ENCODE data around the gene ZNF674. TPM values are rescaled to one million over a fixed set of nuclear protein-coding genes. Genes with fewer than 3 reads are reported as not detected.

The ZNF674 gene
- total and polyA plus RNA-seq, 2 of the 4 experiments (the other 2 are of a cell fraction): 2.2 to 13.4 TPM

GRCh38 chrX:46463682-46464081, 81.5 kb downstream of the ZNF674 start:
- ATAC-seq (ENCODE audit: low read depth) (no peak), DNase-seq (no peak)
- Histone ChIP-seq H2BK15ac (ENCODE audit: low read depth, low read length) (no peak overlapping the region), H2AK9ac (replicated peaks; ENCODE audit: low read depth, low read length, poor library complexity) (no peak overlapping the region), H3K27me3 (ENCODE audit: control insufficient read depth, insufficient read depth, low read length) (no peaks in the 10 kb centered on the region), H3K14ac (replicated peaks; ENCODE audit: low read depth, low read length) (no peak overlapping the region), H3K4me3 (ENCODE audit: insufficient read depth, low read depth, low read length) (no peak overlapping the region), H4K5ac (ENCODE audit: low read depth, low read length) (no peak overlapping the region), H3K4ac (ENCODE audit: low read depth, low read length) (no peak overlapping the region), H2AK5ac (ENCODE audit: low read depth, low read length) (no peak overlapping the region), H2BK20ac (ENCODE audit: low read depth, low read length) (no peak overlapping the region), H4K8ac (ENCODE audit: low read depth in 2 of 2, low read length in 2 of 2) (no peak overlapping the region), H3K9me3 (ENCODE audit: control insufficient read depth, insufficient read depth, low read length) (peaks cover 3% of the 10 kb centered on the region; the same call in 1 of the 2 replicates), H2BK5ac (ENCODE audit: low read depth, low read length, poor library complexity, severe bottlenecking) (no peak overlapping the region), H3K9ac (ENCODE audit: low read depth, low read length) (no peak overlapping the region), H3K27ac (ENCODE audit: insufficient read depth, low read length) (no peak overlapping the region), H2AFZ (replicated peaks; ENCODE audit: low read length, poor library complexity) (no peak overlapping the region), H3K56ac (ENCODE audit: extremely low read depth, insufficient read depth, low read length) (no peak overlapping the region), H4K20me1 (ENCODE audit: insufficient read depth, low read length) (no peaks in the 10 kb centered on the region), H3K4me1 (ENCODE audit: control insufficient read depth, insufficient read depth, low read length) (no peaks in the 10 kb centered on the region), H4K91ac (ENCODE audit: insufficient read depth, low read depth, low read length) (no peak overlapping the region), H3K18ac (ENCODE audit: low read depth, low read length) (no peak overlapping the region), H3K4me2 (ENCODE audit: low read depth, low read length) (no peak overlapping the region), H3K23ac (ENCODE audit: low read depth, low read length) (no peak overlapping the region), H3K79me1 (ENCODE audit: low read depth in 1 of 2, low read length in 2 of 2) (peaks cover 2% of the 10 kb centered on the region in 2 experiments; a peak in 2 of 4 replicates), H2BK120ac (ENCODE audit: low read depth, low read length) (no peak overlapping the region), H3K36me3 (ENCODE audit: control insufficient read depth, insufficient read depth, low read length) (peaks cover 15% of the 10 kb centered on the region; the same call in 1 of the 2 replicates), H3K9me1 (ENCODE audit: insufficient read depth, low read length) (no peaks in the 10 kb centered on the region; the same call in 1 of the 2 replicates)
- WGBS, 2 experiments (ENCODE audit: extremely low coverage in 2 of 2, insufficient read length in 1 of 2): 29 to 100% methylated on average over 1 to 2 of the region's 3 CpGs
- dilution Hi-C loops (cut with HindIII; ENCODE audit: low sequenced_read_pairs, unreplicated experiment): no loop called here
- POLR2A ChIA-PET (ENCODE audit: unreplicated experiment): no interaction called here
- TF ChIP-seq CEBPB (IDR thresholded peaks at IDR 0.05; ENCODE audit: low read depth, low read length) (no peak), RFX5 (IDR thresholded peaks at IDR 0.05; ENCODE audit: low read depth, low read length) (no peak), MXI1 (IDR thresholded peaks at IDR 0.05; ENCODE audit: borderline replicate concordance, low read depth, low read length) (no peak), RCOR1 (IDR thresholded peaks at IDR 0.05; ENCODE audit: insufficient replicate concordance, low read length) (no peak), MAFK (IDR thresholded peaks at IDR 0.05; ENCODE audit: low read depth, low read length) (no peak), ELK1 (IDR thresholded peaks at IDR 0.05; ENCODE audit: borderline replicate concordance, low read depth, low read length) (no peak), USF2 (IDR thresholded peaks at IDR 0.05; ENCODE audit: low read depth, low read length) (no peak), RAD21 (IDR thresholded peaks at IDR 0.05; ENCODE audit: low read length) (no peak), CTCF (conservative IDR thresholded peaks at IDR 0.05; ENCODE audit: low read depth, low read length) (no peak), FOS (IDR thresholded peaks at IDR 0.05; ENCODE audit: low read depth, low read length) (no peak), MAZ (IDR thresholded peaks at IDR 0.05; ENCODE audit: borderline replicate concordance, low read depth, low read length) (no peak), SMC3 (IDR thresholded peaks at IDR 0.05; ENCODE audit: low read depth, low read length) (no peak), BHLHE40 (IDR thresholded peaks at IDR 0.05; ENCODE audit: low read depth, low read length) (no peak), CHD1 (IDR thresholded peaks at IDR 0.05; ENCODE audit: low read depth, low read length) (no peak), POLR2A (IDR thresholded peaks at IDR 0.05; ENCODE audit: low read depth, low read length) (no peak)
- in situ Hi-C loops (cut with MboI; ENCODE audit: low sequenced_read_pairs): no loop called here
- intact Hi-C loops (cut with micrococcal nuclease): no loop called here
- CTCF ChIA-PET: no interaction called here
- no TSS peak for BruUV-seq (replicated peaks)

Measured in IMR-90 (cell line).